ENCODE measurements around the gene PARD3B. TPM values are rescaled to one million over a fixed set of nuclear protein-coding genes. Genes with fewer than 3 reads are reported as not detected.

The PARD3B gene
- total RNA-seq, 1 experiment from 2014 or later: 7.6 TPM

GRCh38 chr2:204680576-204680975, 135.3 kb downstream of the PARD3B start:
- no peaks in the 10 kb centered on the region for H3K4me1 ChIP-seq (ENCODE audit: insufficient read depth, low read length, poor library complexity, severe bottlenecking)
- no peaks in the 10 kb centered on the region for H3K9me3 ChIP-seq (ENCODE audit: low read depth, low read length, poor library complexity, severe bottlenecking)
- BruUV-seq (replicated peaks): no TSS peak
- TF ChIP-seq EZH2 (IDR thresholded peaks at IDR 0.05; ENCODE audit: borderline replicate concordance, low read depth, low read length, poor library complexity, severe bottlenecking) (no peak), CTCF (conservative IDR thresholded peaks at IDR 0.05; ENCODE audit: low read depth, low read length) (no peak)
- no peak overlapping the region for H3K27ac ChIP-seq (ENCODE audit: low read depth, low read length, poor library complexity, severe bottlenecking)
- no peaks in the 10 kb centered on the region for H3K27me3 ChIP-seq (replicated peaks; ENCODE audit: insufficient read depth, low read depth, low read length, poor library complexity)
- no peak overlapping the region for H3K4me3 ChIP-seq (ENCODE audit: low read depth, low read length, poor library complexity, severe bottlenecking)
- DNase-seq (ENCODE audit: low spot score): no peak
- intact Hi-C loops (cut with micrococcal nuclease; ENCODE audit: unreplicated experiment): no loop called here
- H3K36me3 ChIP-seq (ENCODE audit: insufficient read depth, low read length, poor library complexity, severe bottlenecking): no peaks in the 10 kb centered on the region
- POLR2A ChIA-PET (ENCODE audit: low non-redundant PET): no interaction called here
- CTCF ChIA-PET: no interaction called here

- Histone ChIP-seq H3K36me3 (ENCODE audit: insufficient read depth, low read length, poor library complexity, severe bottlenecking) (no peaks in the 10 kb centered on the region), H3K27me3 (replicated peaks; ENCODE audit: insufficient read depth, low read depth, low read length, poor library complexity) (no peaks in the 10 kb centered on the region), H3K9me3 (ENCODE audit: low read depth, low read length, poor library complexity, severe bottlenecking) (no peaks in the 10 kb centered on the region), H3K4me1 (ENCODE audit: insufficient read depth, low read length, poor library complexity, severe bottlenecking) (no peaks in the 10 kb centered on the region), H3K27ac (ENCODE audit: low read depth, low read length, poor library complexity, severe bottlenecking) (no peak overlapping the region), H3K4me3 (ENCODE audit: low read depth, low read length, poor library complexity, severe bottlenecking) (no peak overlapping the region)
- BruUV-seq (replicated peaks): no TSS peak
- CTCF ChIA-PET: no interaction called here
- intact Hi-C loops (cut with micrococcal nuclease; ENCODE audit: unreplicated experiment): no loop called here
- POLR2A ChIA-PET (ENCODE audit: low non-redundant PET): no interaction called here
- DNase-seq (ENCODE audit: low spot score): no peak
- TF ChIP-seq EZH2 (IDR thresholded peaks at IDR 0.05; ENCODE audit: borderline replicate concordance, low read depth, low read length, poor library complexity, severe bottlenecking): no peak
- no peak for TF ChIP-seq CTCF (conservative IDR thresholded peaks at IDR 0.05; ENCODE audit: low read depth, low read length)
These were observed 136.1 kb downstream of the PARD3B start for GRCh38 chr2:204681412-204681811.

- ChIA-PET POLR2A (ENCODE audit: low non-redundant PET) (no interaction called here), CTCF (no interaction called here)
- Histone ChIP-seq H3K4me1 (ENCODE audit: insufficient read depth, low read length, poor library complexity, severe bottlenecking) (peaks cover 10% of the 10 kb centered on the region), H3K36me3 (ENCODE audit: insufficient read depth, low read length, poor library complexity, severe bottlenecking) (no peaks in the 10 kb centered on the region), H3K27me3 (replicated peaks; ENCODE audit: insufficient read depth, low read depth, low read length, poor library complexity) (no peaks in the 10 kb centered on the region), H3K4me3 (ENCODE audit: low read depth, low read length, poor library complexity, severe bottlenecking) (no peak overlapping the region), H3K9me3 (ENCODE audit: low read depth, low read length, poor library complexity, severe bottlenecking) (no peaks in the 10 kb centered on the region), H3K27ac (ENCODE audit: low read depth, low read length, poor library complexity, severe bottlenecking) (no peak overlapping the region)
- no peak for TF ChIP-seq EZH2 (IDR thresholded peaks at IDR 0.05; ENCODE audit: borderline replicate concordance, low read depth, low read length, poor library complexity, severe bottlenecking)
- TF ChIP-seq CTCF (conservative IDR thresholded peaks at IDR 0.05; ENCODE audit: low read depth, low read length): no peak
- no TSS peak for BruUV-seq (replicated peaks)
- DNase-seq (ENCODE audit: low spot score): no peak
- intact Hi-C loops (cut with micrococcal nuclease; ENCODE audit: unreplicated experiment): no loop called here
These were observed 138.1 kb downstream of the PARD3B start for GRCh38 chr2:204683384-204683783.

Measured in A673 (cell line).